HG02884 (cell line): ENCODE measurements around the gene IGF2R.

Experiments
- ATAC-seq: cut with Tn5 transposase; IDR thresholded peaks from one replicate; pipeline ENCODE4 v1.9.1; 2021; ENCODE audit warnings: mild to moderate bottlenecking, moderate library complexity; ENCODE audit not compliant: unreplicated experiment

The IGF2R gene

GRCh38 chr6:160042014-160042773 is 73.3 kb downstream of the IGF2R start:
- no peak for ATAC-seq

GRCh38 chr6:160042788-160043301 is 74.0 kb downstream of the IGF2R start:
- ATAC-seq, result no peak

GRCh38 chr6:160043784-160044183 is 74.9 kb downstream of the IGF2R start:
- ATAC-seq, result no peak

- ATAC-seq, result no peak
These were observed 75.8 kb downstream of the IGF2R start for GRCh38 chr6:160044687-160045086.

- ATAC-seq, result no peak
These were observed 79.6 kb downstream of the IGF2R start for GRCh38 chr6:160048471-160048870.

GRCh38 chr6:160049346-160049745 is 80.5 kb downstream of the IGF2R start:
- no peak for ATAC-seq

GRCh38 chr6:160050022-160050421 is 81.1 kb downstream of the IGF2R start:
- ATAC-seq, result no peak

- ATAC-seq, result no peak
These were observed 82.5 kb downstream of the IGF2R start for GRCh38 chr6:160051390-160051789.

- no peak for ATAC-seq
These were observed 85.4 kb downstream of the IGF2R start for GRCh38 chr6:160054271-160054670.

GRCh38 chr6:160054913-160055312 is 86.0 kb downstream of the IGF2R start:
- ATAC-seq, result no peak

GRCh38 chr6:160055378-160055777 is 86.5 kb downstream of the IGF2R start:
- ATAC-seq, result no peak

- no peak for ATAC-seq
These were observed 86.9 kb downstream of the IGF2R start for GRCh38 chr6:160055813-160056212.

- no peak for ATAC-seq
These were observed 88.2 kb downstream of the IGF2R start for GRCh38 chr6:160057080-160057479.

GRCh38 chr6:160058603-160059215 is 89.8 kb downstream of the IGF2R start:
- ATAC-seq, result no peak

- ATAC-seq, result no peak
These were observed 91.3 kb downstream of the IGF2R start for GRCh38 chr6:160060221-160060620.

- ATAC-seq, result no peak
These were observed 92.1 kb downstream of the IGF2R start for GRCh38 chr6:160060920-160061447.

GRCh38 chr6:160063771-160064413 is 95.0 kb downstream of the IGF2R start:
- no peak for ATAC-seq

- ATAC-seq, result no peak
These were observed 96.3 kb downstream of the IGF2R start for GRCh38 chr6:160065200-160065599.

GRCh38 chr6:160067564-160067963 is 98.7 kb downstream of the IGF2R start:
- ATAC-seq, result no peak

GRCh38 chr6:160068346-160068745 is 99.5 kb downstream of the IGF2R start:
- no peak for ATAC-seq

GRCh38 chr6:160069050-160069454 is 100.2 kb downstream of the IGF2R start:
- peak; percentile 99 for ATAC-seq

GRCh38 chr6:160069459-160069858 is 100.6 kb downstream of the IGF2R start:
- ATAC-seq, result peak; percentile 14
